H1 (cell line): ENCODE data around the gene MSI2. TPM values are rescaled to one million over a fixed set of nuclear protein-coding genes. Genes with fewer than 3 reads are reported as not detected.

ENCODE experiments used
- ASH2L ChIP-seq: fragments of 200-600, 300-600 bp; sonication (generic); IDR thresholded peaks from one replicate; pipeline ENCODE4 v1.7.1; 2017; ENCODE audit warnings: low read length
- E2F6 ChIP-seq: IDR thresholded peaks from 2 replicates; pipeline ENCODE4 v1.6.1; 2012; ENCODE audit warnings: inconsistent platforms
- KDM4A ChIP-seq: IDR thresholded peaks from one replicate; pipeline ENCODE4 v1.7.1; 2012; ENCODE audit warnings: low read depth, mild to moderate bottlenecking, moderate library complexity, low read length, inconsistent platforms; ENCODE audit not compliant: severe bottlenecking
- NRF1 ChIP-seq: IDR thresholded peaks from 2 replicates; pipeline ENCODE4 v1.6.1; 2011; ENCODE audit warnings: mild to moderate bottlenecking, low read depth, low read length, improper control_type of control experiment
- polyA plus RNA-seq, 7 experiments: library from polyadenylated mRNA; depleted of rRNA in 3 of 7; stranded (reverse) in 5 of 7; unstranded in 2 of 7; fragments of >200 nt in 5 of 7; fragments of 200-250 nt in 2 of 7; gene quantifications; 1 replicate in 5 of 7; 2 replicates in 1 of 7; 4 replicates in 1 of 7; pipeline versions ENCODE4 v1.2.1 to v1.2.3, GENCODE V29; 2011 to 2013; ENCODE audit warnings: missing spikeins in 2 of 7, mixed read lengths in 2 of 7
- total RNA-seq: library from RNA; stranded (reverse); fragmentation: NEBNext Ultra II Directional; extraction: Animal tissue kit (Norgen Biotek cat#: 25700); gene quantifications from 2 replicates; pipeline ENCODE4 v1.2.1, GENCODE V29; 2021

Gene MSI2
- total and polyA plus RNA-seq, 2 of the 8 experiments (the other 6 are each of a cell fraction or from before 2014, with no cell fraction given) = 36.7 to 80.6 TPM

GRCh38 chr17:57305908-57306504, 49.7 kb downstream of the MSI2 start (continued):
- TF ChIP-seq E2F6 (no peak), KDM4A (no peak), NRF1 (no peak), ASH2L (no peak)
